ENCODE measurements around the gene IP6K2.

The IP6K2 gene

DNA sequence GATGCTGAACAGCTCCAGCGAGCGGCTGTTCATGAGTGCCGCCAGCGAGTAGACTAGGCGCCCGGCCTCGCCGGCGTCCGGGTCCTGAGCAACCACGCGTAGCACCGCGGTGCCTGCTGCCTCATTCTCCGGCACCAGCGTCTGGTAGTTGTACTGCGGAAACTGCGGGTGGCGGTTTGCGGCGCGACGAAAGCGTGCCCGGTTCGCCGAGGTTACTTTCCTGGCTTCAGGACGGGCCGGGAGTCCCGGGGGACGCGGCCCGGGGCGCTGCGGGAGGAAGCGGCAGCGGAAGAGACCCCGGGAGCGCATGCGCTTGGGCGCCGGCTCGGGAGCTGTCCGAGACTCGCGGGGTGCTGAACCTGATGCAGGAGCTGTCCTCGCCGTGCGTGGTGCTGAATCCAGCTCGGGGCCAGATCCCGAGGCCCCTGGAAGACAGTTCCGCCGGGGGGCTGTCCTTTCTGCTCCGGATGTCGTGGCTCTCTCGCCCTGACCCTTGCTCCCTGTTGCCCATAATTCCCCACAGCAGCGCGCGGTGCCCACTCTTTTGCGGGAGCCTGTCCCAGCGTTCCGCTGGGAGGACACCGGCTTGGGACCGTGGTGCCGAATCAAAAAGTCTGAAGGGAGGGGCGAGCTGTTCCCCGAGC is 55.4 kb downstream of the IP6K2 start:
- peaks cover 10% of the 10 kb centered on the region for H3K4me1 Mint-ChIP-seq
- peaks cover 20% of the 10 kb centered on the region for H3K27me3 Mint-ChIP-seq (ENCODE audit: low read depth)
- TF ChIP-seq, protein P1, sequence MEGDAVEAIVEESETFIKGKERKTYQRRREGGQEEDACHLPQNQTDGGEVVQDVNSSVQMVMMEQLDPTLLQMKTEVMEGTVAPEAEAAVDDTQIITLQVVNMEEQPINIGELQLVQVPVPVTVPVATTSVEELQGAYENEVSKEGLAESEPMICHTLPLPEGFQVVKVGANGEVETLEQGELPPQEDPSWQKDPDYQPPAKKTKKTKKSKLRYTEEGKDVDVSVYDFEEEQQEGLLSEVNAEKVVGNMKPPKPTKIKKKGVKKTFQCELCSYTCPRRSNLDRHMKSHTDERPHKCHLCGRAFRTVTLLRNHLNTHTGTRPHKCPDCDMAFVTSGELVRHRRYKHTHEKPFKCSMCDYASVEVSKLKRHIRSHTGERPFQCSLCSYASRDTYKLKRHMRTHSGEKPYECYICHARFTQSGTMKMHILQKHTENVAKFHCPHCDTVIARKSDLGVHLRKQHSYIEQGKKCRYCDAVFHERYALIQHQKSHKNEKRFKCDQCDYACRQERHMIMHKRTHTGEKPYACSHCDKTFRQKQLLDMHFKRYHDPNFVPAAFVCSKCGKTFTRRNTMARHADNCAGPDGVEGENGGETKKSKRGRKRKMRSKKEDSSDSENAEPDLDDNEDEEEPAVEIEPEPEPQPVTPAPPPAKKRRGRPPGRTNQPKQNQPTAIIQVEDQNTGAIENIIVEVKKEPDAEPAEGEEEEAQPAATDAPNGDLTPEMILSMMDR (IDR thresholded peaks at IDR 0.05; ENCODE audit: unreplicated experiment in 3 of 3) = no peak
- H3K9me3 Mint-ChIP-seq = peaks cover 3% of the 10 kb centered on the region
- H3K4me3 Mint-ChIP-seq = peak overlapping the region; percentile 73 to 81 (median 77)
- H3K27ac Mint-ChIP-seq = no peak overlapping the region
- H3K36me3 Mint-ChIP-seq (ENCODE audit: low read depth) = peaks cover 4% of the 10 kb centered on the region

DNA sequence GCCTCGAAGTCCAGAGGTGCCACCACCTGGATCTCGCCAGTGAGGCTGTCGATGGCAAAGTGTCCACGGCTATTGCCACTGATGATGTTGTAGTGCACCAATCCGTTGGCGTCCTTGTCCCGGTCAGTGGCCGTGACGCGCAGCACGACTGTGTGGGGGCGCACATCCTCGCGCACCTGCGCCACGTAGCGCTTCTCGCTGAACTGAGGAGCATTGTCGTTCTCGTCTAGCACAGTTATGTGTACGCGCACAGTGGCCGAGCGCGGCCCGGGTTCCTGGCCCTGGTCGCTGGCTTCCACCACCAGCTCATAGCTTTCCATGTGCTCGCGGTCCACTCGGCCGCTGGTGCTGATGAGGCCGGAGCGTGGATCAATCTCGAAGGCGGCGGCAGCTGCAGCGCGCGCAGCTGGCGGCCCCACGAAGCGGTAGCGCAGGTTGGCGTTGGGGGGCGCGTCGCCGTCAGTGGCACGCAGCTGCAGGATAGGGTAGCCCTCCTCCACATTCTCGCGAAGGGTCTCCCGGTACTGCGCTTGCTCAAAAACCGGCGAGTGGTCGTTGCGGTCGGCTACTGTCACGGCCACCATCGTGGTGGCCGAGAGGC is 56.1 kb downstream of the IP6K2 start:
- H3K27me3 Mint-ChIP-seq (ENCODE audit: low read depth) = peaks cover 20% of the 10 kb centered on the region
- H3K27ac Mint-ChIP-seq = no peak overlapping the region
- H3K4me1 Mint-ChIP-seq = peaks cover 10% of the 10 kb centered on the region
- peaks cover 4% of the 10 kb centered on the region for H3K36me3 Mint-ChIP-seq (ENCODE audit: low read depth)
- peak overlapping the region in 2 of 3 experiments; percentile 23 to 43 for H3K4me3 Mint-ChIP-seq
- TF ChIP-seq, protein P1 (IDR thresholded peaks at IDR 0.05; ENCODE audit: unreplicated experiment in 3 of 3) = no peak
- peaks cover 3% of the 10 kb centered on the region for H3K9me3 Mint-ChIP-seq

GRCh38 chr3:48656841-48657281 is 60.2 kb downstream of the IP6K2 start:
- no peak overlapping the region for H3K27ac Mint-ChIP-seq
- TF ChIP-seq, protein P1 (IDR thresholded peaks at IDR 0.05; ENCODE audit: unreplicated experiment in 3 of 3) = no peak
- H3K36me3 Mint-ChIP-seq (ENCODE audit: low read depth) = peaks cover 6% of the 10 kb centered on the region
- peak overlapping the region in 1 of 3 experiments; percentile 27 for H3K4me3 Mint-ChIP-seq
- peaks cover 25% of the 10 kb centered on the region for H3K27me3 Mint-ChIP-seq (ENCODE audit: low read depth)
- no peaks in the 10 kb centered on the region for H3K4me1 Mint-ChIP-seq
- H3K9me3 Mint-ChIP-seq = peaks cover 3% of the 10 kb centered on the region

- H3K36me3 Mint-ChIP-seq (ENCODE audit: low read depth) = peaks cover 6% of the 10 kb centered on the region
- H3K27me3 Mint-ChIP-seq (ENCODE audit: low read depth) = peaks cover 23% of the 10 kb centered on the region
- H3K4me3 Mint-ChIP-seq = peak overlapping the region in 2 of 3 experiments; percentile 32 to 46
Measured at GRCh38 chr3:48656061-48656840, 60.8 kb downstream of the IP6K2 start.

DNA sequence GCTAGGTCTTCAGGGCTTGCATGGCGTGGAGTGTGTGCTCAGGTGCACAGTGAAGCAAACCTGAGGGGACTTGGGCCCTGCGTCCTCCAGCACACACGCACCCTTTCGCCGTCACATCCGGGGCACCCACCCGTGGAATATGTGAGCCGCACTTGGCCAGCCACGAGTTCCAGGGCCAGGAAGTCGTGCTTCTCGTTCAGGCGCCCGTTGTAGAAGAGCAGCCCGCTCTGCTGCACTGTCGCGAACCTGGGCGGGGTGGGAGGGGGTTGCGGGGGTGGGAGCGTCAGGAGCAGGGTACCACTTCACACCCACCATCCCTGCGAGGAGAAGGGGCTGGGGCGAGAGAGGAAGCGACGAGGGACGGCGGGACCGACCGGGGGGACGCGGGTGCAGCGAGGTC is 61.4 kb downstream of the IP6K2 start:
- H3K27me3 Mint-ChIP-seq (ENCODE audit: low read depth) = peaks cover 23% of the 10 kb centered on the region
- H3K4me3 Mint-ChIP-seq = peak overlapping the region; percentile 43 to 78 (median 65)
- no peak overlapping the region for H3K27ac Mint-ChIP-seq
- TF ChIP-seq, protein P1 (IDR thresholded peaks at IDR 0.05; ENCODE audit: unreplicated experiment in 3 of 3) = no peak
- no peaks in the 10 kb centered on the region for H3K4me1 Mint-ChIP-seq
- peaks cover 6% of the 10 kb centered on the region for H3K36me3 Mint-ChIP-seq (ENCODE audit: low read depth)
- H3K9me3 Mint-ChIP-seq = peaks cover 3% of the 10 kb centered on the region

More at GRCh38 chr3:48656061-48656840, 60.8 kb downstream of the IP6K2 start:
- TF ChIP-seq, protein P1 (IDR thresholded peaks at IDR 0.05; ENCODE audit: unreplicated experiment in 3 of 3) = peak; percentile 63 to 86 (median 69)
- Mint-ChIP-seq H3K9me3 (peaks cover 3% of the 10 kb centered on the region), H3K27ac (no peak overlapping the region), H3K4me1 (no peaks in the 10 kb centered on the region)

All from nephron (organoid).